ENCODE results near the gene SOX2.

The SOX2 gene

GRCh38 chr3:181711325-181712135, at the start of gene SOX2:
SOX2 (plus strand) TSS chr3:181711925; CDS start chr3:181712361, 436 bp downstream.
- no peak for DNase-seq (ENCODE audit: low spot score)

- no peak for DNase-seq (ENCODE audit: low spot score)
Observed at GRCh38 chr3:181683563-181683962, 28.2 kb upstream of the SOX2 start.

- no peak for DNase-seq (ENCODE audit: low spot score)
Observed at GRCh38 chr3:181687190-181687589, 24.5 kb upstream of the SOX2 start.

- no peak for DNase-seq (ENCODE audit: low spot score)
Observed at GRCh38 chr3:181687731-181688130, 24.0 kb upstream of the SOX2 start.

- no peak for DNase-seq (ENCODE audit: low spot score)
Observed at GRCh38 chr3:181689546-181689945, 22.2 kb upstream of the SOX2 start.

- no peak for DNase-seq (ENCODE audit: low spot score)
Observed at GRCh38 chr3:181690769-181691168, 21.0 kb upstream of the SOX2 start.

DNA sequence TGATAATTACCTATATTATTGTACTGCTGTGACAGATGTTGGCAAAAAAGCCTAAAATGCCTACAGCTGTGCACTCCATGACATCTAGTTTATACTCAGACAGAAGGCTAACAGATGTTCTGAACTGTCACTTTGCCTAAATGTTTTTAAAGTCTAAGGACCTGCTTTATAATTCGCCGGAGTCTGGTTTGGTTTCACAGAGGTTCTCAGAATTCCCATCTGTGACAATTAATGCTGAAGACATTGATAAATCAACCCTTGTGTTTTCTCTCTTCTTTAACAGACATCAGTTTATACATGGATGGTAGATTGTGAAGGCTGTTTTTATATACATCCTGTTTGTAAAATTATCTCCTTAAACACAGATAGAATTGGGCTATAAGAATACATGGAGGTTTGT, 19.8 kb upstream of the SOX2 start:
- no peak for DNase-seq (ENCODE audit: low spot score)

GRCh38 chr3:181692311-181693145, 19.2 kb upstream of the SOX2 start:
- DNase-seq (ENCODE audit: low spot score) = no peak

DNA sequence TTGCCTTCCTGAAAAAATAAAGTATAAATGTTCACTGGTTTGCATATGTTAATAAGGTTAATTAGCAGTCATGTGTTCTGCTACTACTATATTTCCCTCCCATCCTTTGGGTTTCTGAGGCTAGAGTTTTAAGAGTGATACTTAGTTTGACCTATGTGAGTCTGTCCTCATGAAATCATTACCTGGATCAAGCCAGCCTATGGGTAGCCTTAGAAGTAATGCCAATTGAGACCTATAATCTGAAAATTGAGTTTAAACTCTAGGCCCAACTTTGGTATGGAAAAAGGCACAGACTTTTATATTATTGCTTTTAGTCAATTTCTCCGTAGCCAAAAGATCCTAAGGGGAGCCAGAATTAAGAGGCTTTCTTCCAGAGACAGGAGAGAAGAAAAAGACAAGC, 18.4 kb upstream of the SOX2 start:
- DNase-seq (ENCODE audit: low spot score) = no peak

DNA sequence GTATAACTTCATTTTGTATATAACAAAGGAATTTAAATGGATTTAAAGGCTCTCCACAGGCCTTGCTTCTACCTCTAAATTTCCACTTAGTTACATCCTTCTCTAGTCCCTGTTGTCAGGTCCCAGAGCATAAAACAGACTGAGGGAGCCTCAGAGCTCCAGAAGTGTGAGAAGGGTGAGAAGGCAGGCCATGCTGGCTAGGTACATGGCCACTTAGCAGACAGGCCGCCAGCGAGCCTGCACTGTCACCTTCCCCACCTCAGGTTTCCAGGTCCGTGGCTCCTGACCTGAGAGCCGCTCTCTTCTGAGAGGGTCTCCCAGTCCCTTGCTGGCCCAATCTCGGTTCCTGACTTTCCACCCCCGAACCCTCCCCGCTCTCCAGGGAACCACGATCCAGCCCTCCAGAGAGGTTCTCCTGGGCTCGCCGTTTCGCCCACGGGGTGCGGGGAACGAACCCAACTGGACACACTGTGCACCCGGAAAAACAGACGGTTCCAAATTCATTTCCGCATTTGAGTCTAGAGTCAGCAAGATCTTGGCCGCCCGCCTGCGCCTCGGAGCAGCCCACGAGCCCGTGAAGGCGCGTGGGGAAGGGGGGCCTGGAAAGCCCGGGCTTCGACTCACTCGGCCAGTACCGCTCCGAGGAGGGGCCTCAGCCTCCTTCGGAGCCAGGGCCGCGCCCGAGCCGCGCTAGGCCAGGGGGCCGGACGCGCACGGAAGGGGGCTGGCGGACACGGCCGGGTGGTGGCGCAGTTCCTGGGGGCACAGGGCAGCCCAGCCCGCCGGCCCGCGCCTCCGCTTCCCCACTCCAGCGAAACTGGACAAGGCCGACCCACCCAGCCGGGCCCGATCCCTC, 16.7 kb upstream of the SOX2 start:
- DNase-seq (ENCODE audit: low spot score) = no peak

DNA sequence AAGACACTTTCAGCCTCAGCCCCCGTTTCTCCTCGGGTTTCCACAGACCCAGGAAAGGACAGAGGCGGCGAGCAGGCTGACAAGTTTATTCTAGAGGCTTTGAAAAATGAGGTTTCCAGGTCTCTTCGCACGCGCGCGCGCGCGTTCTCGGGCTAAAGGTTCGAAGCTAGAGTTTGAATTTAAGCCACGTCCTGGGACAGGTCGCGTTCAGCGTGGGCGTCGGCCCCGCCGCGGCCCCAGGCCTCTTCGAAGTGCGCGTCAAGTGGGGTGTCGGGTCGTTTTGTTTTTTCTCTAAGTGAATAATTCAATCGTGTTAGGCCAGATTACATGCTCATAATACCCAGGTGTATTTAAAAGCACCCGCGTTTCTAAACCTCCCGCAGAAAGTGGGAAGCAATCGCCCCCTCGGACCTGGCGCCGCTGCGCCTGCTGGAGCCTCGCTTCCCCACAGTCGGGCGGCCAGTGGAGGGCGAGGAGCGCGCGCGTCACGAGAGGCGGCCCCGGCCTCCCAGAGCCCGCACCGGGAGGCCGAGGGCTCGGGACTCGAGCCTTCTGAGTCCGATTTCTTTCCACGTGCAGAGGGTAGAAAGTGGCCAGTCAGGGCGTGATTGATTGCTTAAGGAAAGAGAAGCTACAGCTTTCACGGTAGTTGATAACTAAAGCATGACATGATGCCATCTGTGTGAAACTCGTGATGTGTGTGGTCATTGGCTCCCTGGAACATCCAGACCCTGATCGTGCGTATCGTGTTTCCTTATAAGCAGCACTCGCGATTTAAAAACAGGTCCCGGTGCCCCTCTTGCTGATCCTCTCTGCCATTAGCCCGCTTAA, 15.8 kb upstream of the SOX2 start:
- no peak for DNase-seq (ENCODE audit: low spot score)

GRCh38 chr3:181696626-181697230, 15.0 kb upstream of the SOX2 start:
- no peak for DNase-seq (ENCODE audit: low spot score)

GRCh38 chr3:181698263-181698954, 13.3 kb upstream of the SOX2 start:
- DNase-seq (ENCODE audit: low spot score) = no peak

DNA sequence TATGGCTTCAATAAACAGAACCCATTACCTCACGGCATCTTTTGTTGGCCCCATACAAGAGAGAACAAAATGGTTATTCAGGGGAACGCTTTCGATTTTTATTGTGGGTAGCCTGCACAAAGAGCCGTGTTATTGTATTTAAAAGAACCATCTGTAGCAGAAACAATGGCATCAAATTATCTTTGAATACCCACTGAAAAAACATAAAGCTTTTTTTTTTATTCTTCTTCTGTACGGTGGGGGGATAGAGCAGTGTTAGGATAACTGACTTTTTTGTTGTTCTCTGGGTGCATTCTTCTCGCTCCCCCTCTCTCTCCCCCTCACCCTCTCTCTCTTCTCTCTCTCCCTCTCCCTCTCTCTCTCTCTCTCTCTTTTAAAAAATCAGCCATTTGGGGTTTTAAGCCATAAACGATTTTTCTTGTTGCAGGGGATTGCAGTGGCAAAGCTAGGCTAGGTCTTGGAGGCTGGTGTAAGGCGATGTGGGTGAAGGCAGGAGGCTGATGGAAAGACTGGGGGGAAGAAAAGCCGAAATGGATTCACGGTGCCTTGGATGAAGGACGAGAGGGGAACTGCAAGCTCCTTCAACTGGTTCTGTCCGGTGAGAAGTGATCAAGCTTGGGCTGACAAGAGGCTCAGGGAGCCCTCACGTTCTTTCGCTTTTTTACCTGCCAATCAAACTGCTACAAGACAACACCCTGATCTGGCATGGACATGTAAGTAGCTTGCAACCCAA, 12.4 kb upstream of the SOX2 start:
- DNase-seq (ENCODE audit: low spot score) = no peak

- no peak for DNase-seq (ENCODE audit: low spot score)
Observed at GRCh38 chr3:181700168-181701087, 11.3 kb upstream of the SOX2 start.

- DNase-seq (ENCODE audit: low spot score) = no peak
Observed at GRCh38 chr3:181701096-181701495, 10.6 kb upstream of the SOX2 start.

GRCh38 chr3:181703601-181704420, 7.9 kb upstream of the SOX2 start:
- no peak for DNase-seq (ENCODE audit: low spot score)

Data from left forelimb (tissue), 1 donor.